GM23338 (cell line): ENCODE data around the gene METRN. TPM values are rescaled to one million over a fixed set of nuclear protein-coding genes. Genes with fewer than 3 reads are reported as not detected.

Experiments
- ATAC-seq: fragments of 200-7000 bp; cut with Tn5 transposase; 3 replicates; pipeline ENCODE4 v1.9.1; 2020
- DNase-seq: peaks from one replicate; pipeline ENCODE4 v3.0.0-alpha.2; 2015; ENCODE audit warnings: low spot score
- H2AFZ ChIP-seq: fragments of 200-600 bp; sonication (generic); 2 replicates; pipeline ENCODE4 v1.8.0; 2016; ENCODE audit warnings: antibody characterized with exemption, mild to moderate bottlenecking, moderate library complexity
- H3F3A ChIP-seq: fragments of 200-600 bp; sonication (generic); replicated peaks from 2 replicates; pipeline ENCODE4 v1.8.0; 2017; ENCODE audit warnings: antibody characterized with exemption, mixed run types, low read depth
- H3K27ac ChIP-seq: fragments of 200-600 bp; sonication (generic); 2 replicates; pipeline ENCODE4 v1.6.1; 2016; ENCODE audit warnings: low read depth
- H3K27me3 ChIP-seq: fragments of 200-600 bp; sonication (generic); 2 replicates; pipeline ENCODE4 v1.8.0; 2016; ENCODE audit warnings: mild to moderate bottlenecking, mixed run types, moderate library complexity; ENCODE audit not compliant: insufficient read depth
- H3K36me3 ChIP-seq: fragments of 200-600 bp; sonication (generic); 2 replicates; pipeline ENCODE4 v1.8.0; 2016; ENCODE audit warnings: mild to moderate bottlenecking; ENCODE audit not compliant: insufficient read depth
- H3K4me1 ChIP-seq: fragments of 200-600 bp; sonication (generic); 2 replicates; pipeline ENCODE4 v1.8.0; 2016; ENCODE audit warnings: mild to moderate bottlenecking, moderate library complexity; ENCODE audit not compliant: insufficient read depth
- H3K4me2 ChIP-seq: fragments of 200-600 bp; sonication (generic); 2 replicates; pipeline ENCODE4 v1.7.1; 2017; ENCODE audit warnings: mixed run types
- H3K4me3 ChIP-seq: fragments of 200-600 bp; sonication (generic); 2 replicates; pipeline ENCODE4 v1.6.1; 2016; ENCODE audit warnings: mixed run types
- H3K79me2 ChIP-seq: fragments of 200-600 bp; sonication (generic); replicated peaks from 2 replicates; pipeline ENCODE4 v1.8.0; 2017; ENCODE audit warnings: mild to moderate bottlenecking; ENCODE audit not compliant: insufficient read depth
- H3K9me2 ChIP-seq: fragments of 200-600 bp; sonication (generic); 2 replicates; pipeline ENCODE4 v1.8.0; 2017; ENCODE audit not compliant: insufficient read depth
- H4K20me1 ChIP-seq: fragments of 200-600 bp; sonication (generic); replicated peaks from 2 replicates; pipeline ENCODE4 v1.8.0; 2017; ENCODE audit warnings: mild to moderate bottlenecking; ENCODE audit not compliant: insufficient read depth
- H3K27ac Mint-ChIP-seq: 2 replicates; pipeline ENCODE4 v1.8.0; 2020; ENCODE audit warnings: inconsistent platforms, mild to moderate bottlenecking, moderate library complexity, mixed read lengths
- H3K27me3 Mint-ChIP-seq: 3 replicates; pipeline ENCODE4 v1.8.0; 2022; ENCODE audit warnings: low read depth, mild to moderate bottlenecking, moderate library complexity, mixed read lengths, inconsistent platforms; ENCODE audit not compliant: insufficient read depth, poor library complexity
- H3K36me3 Mint-ChIP-seq: 3 replicates; pipeline ENCODE4 v1.8.0; 2021; ENCODE audit warnings: low read depth, mild to moderate bottlenecking, inconsistent platforms, moderate library complexity, mixed read lengths
- H3K4me1 Mint-ChIP-seq: 3 replicates; pipeline ENCODE4 v1.8.0; 2020; ENCODE audit warnings: mild to moderate bottlenecking, inconsistent platforms, mixed read lengths
- H3K4me3 Mint-ChIP-seq: 3 replicates; pipeline ENCODE4 v1.8.0; 2021; ENCODE audit warnings: moderate library complexity, mild to moderate bottlenecking, inconsistent platforms, mixed read lengths
- H3K9me3 Mint-ChIP-seq: 3 replicates; pipeline ENCODE4 v1.8.0; 2020; ENCODE audit warnings: moderate library complexity, mild to moderate bottlenecking, inconsistent platforms, mixed read lengths
- CREB1 ChIP-seq: fragments of 250-450 bp; sonication (Bioruptor Pico); IDR thresholded peaks from 2 replicates; pipeline ENCODE4 v1.5.0; 2020; ENCODE audit warnings: low read depth, mild to moderate bottlenecking, moderate library complexity
- CTCF ChIP-seq, 2 experiments: fragments of 200-600 bp in 1 of 2; sonication (generic) in 1 of 2; conservative IDR thresholded peaks; 2 replicates each; pipeline versions ENCODE4 v1.5.1 to v1.6.1; 2016 to 2017; ENCODE audit warnings: antibody characterized with exemption in 2 of 2, low read depth in 2 of 2, mild to moderate bottlenecking in 2 of 2, moderate library complexity in 1 of 2
- ETS1 ChIP-seq: IDR thresholded peaks from 2 replicates; pipeline ENCODE4 v1.6.1; 2016; ENCODE audit warnings: antibody characterized with exemption
- EZH2 ChIP-seq: fragments of 200-600 bp; sonication (generic); IDR thresholded peaks from one replicate; pipeline ENCODE4 v1.8.0; 2017; ENCODE audit warnings: antibody characterized with exemption, mild to moderate bottlenecking, low read depth; ENCODE audit not compliant: unreplicated experiment
- EZH2phosphoT487 ChIP-seq: fragments of 200-600 bp; sonication (generic); IDR thresholded peaks from one replicate; pipeline ENCODE4 v1.8.1; 2018; ENCODE audit warnings: antibody characterized with exemption; ENCODE audit not compliant: unreplicated experiment
- JUNB ChIP-seq: IDR thresholded peaks from one replicate; pipeline ENCODE4 v1.6.1; 2016; ENCODE audit warnings: antibody characterized with exemption; ENCODE audit not compliant: unreplicated experiment
- NANOG ChIP-seq: IDR thresholded peaks from 2 replicates; pipeline ENCODE4 v1.6.1; 2016; ENCODE audit warnings: antibody characterized with exemption, borderline replicate concordance
- POLR2AphosphoS5 ChIP-seq: IDR thresholded peaks from 2 replicates; pipeline ENCODE4 v1.6.1; 2016; ENCODE audit warnings: antibody characterized with exemption, low read depth
- STAT1 ChIP-seq: IDR thresholded peaks from one replicate; pipeline ENCODE4 v1.6.1; 2016; ENCODE audit warnings: antibody characterized with exemption; ENCODE audit not compliant: unreplicated experiment
- ZNF114 ChIP-seq: fragments of 250-450 bp; sonication (Bioruptor Pico); IDR thresholded peaks from 2 replicates; pipeline ENCODE4 v1.5.0; 2020; ENCODE audit warnings: mild to moderate bottlenecking, moderate library complexity
- ZNF331 ChIP-seq: fragments of 250-450 bp; sonication (Bioruptor Pico); IDR thresholded peaks from 2 replicates; pipeline ENCODE4 v1.5.0; 2020; ENCODE audit warnings: low read depth, mild to moderate bottlenecking, moderate library complexity
- polyA plus RNA-seq: library from polyadenylated mRNA; unstranded; fragments of >200 nt; fragmentation: Nextera tagmentation; extraction: Ambion mirVana; gene quantifications from 2 replicates; pipeline ENCODE4 v1.2.1, GENCODE V29; 2016
- total RNA-seq: library from RNA; depleted of rRNA; stranded (reverse); fragments of >200 nt; shearing (Covaris generic); gene quantifications from 2 replicates; pipeline ENCODE4 v1.2.3, GENCODE V29; 2014
- TF ChIP-seq, protein P1 (sequence below): IDR thresholded peaks from one replicate; pipeline ENCODE4 v1.6.1; 2018; ENCODE audit warnings: antibody characterized with exemption; ENCODE audit not compliant: unreplicated experiment
- TF ChIP-seq, protein P2 (sequence below): fragments of 250-450 bp; sonication (Bioruptor Pico); IDR thresholded peaks from 2 replicates; pipeline ENCODE4 v1.5.0; 2020; ENCODE audit warnings: mild to moderate bottlenecking, moderate library complexity

Gene METRN
- total and polyA plus RNA-seq, 2 experiments from 2014 or later, result 18.7 to 33.0 TPM

DNA sequence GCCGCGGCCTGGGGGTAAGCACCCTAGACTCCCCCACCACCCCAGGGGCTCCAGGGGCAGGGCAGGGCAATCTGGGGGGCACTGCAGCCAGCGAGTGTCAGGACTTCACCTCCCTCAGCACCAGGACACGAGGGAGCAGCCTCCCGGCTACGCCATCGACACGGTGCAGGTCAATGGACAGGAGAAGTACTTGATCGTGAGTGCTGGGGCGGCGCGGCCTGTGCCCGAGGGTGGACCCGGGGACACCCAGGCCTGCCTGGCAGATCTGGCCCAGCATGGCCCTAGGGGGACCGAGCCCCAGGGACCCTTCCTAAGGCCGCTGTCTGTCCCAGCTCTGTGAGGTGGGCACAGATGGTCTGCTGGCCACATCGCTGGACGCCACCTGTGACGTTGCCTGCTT, 42.5 kb upstream of the METRN start:
- peaks cover 21% of the 10 kb centered on the region for H3K36me3 Mint-ChIP-seq
- H3K4me1 ChIP-seq, result peaks cover 8% of the 10 kb centered on the region; the same call in 1 of the 2 replicates
- no peak overlapping the region for H3K4me2 ChIP-seq
- H3K27ac ChIP-seq, result no peak overlapping the region
- no peaks in the 10 kb centered on the region for H3K27me3 ChIP-seq
- peaks cover 3% of the 10 kb centered on the region for H4K20me1 ChIP-seq
- no peak overlapping the region for H3K4me3 Mint-ChIP-seq
- no peaks in the 10 kb centered on the region; the same call in 2 of the 3 replicates for H3K9me3 Mint-ChIP-seq
- H2AFZ ChIP-seq, result no peak overlapping the region
- no peaks in the 10 kb centered on the region for H3K9me2 ChIP-seq
- no peak overlapping the region for H3K4me3 ChIP-seq
- peaks cover 16% of the 10 kb centered on the region for H3K79me2 ChIP-seq
- peaks cover 21% of the 10 kb centered on the region; the same call in 1 of the 2 replicates for H3F3A ChIP-seq
- H3K27ac Mint-ChIP-seq, result no peak overlapping the region
- peaks cover 12% of the 10 kb centered on the region; the same call in 2 of the 3 replicates for H3K4me1 Mint-ChIP-seq
- peaks cover 11% of the 10 kb centered on the region; the same call in 1 of the 2 replicates for H3K36me3 ChIP-seq
- DNase-seq, result no peak
- no peak for TF ChIP-seq JUNB
- no peak for TF ChIP-seq POLR2AphosphoS5
- no peak for TF ChIP-seq EZH2phosphoT487
- no peak for TF ChIP-seq CTCF (conservative IDR thresholded peaks at IDR 0.05; ENCODE audit: low read depth in 2 of 2)
- no peak for TF ChIP-seq ZNF114
- no peak for TF ChIP-seq NANOG
- TF ChIP-seq, protein P1, sequence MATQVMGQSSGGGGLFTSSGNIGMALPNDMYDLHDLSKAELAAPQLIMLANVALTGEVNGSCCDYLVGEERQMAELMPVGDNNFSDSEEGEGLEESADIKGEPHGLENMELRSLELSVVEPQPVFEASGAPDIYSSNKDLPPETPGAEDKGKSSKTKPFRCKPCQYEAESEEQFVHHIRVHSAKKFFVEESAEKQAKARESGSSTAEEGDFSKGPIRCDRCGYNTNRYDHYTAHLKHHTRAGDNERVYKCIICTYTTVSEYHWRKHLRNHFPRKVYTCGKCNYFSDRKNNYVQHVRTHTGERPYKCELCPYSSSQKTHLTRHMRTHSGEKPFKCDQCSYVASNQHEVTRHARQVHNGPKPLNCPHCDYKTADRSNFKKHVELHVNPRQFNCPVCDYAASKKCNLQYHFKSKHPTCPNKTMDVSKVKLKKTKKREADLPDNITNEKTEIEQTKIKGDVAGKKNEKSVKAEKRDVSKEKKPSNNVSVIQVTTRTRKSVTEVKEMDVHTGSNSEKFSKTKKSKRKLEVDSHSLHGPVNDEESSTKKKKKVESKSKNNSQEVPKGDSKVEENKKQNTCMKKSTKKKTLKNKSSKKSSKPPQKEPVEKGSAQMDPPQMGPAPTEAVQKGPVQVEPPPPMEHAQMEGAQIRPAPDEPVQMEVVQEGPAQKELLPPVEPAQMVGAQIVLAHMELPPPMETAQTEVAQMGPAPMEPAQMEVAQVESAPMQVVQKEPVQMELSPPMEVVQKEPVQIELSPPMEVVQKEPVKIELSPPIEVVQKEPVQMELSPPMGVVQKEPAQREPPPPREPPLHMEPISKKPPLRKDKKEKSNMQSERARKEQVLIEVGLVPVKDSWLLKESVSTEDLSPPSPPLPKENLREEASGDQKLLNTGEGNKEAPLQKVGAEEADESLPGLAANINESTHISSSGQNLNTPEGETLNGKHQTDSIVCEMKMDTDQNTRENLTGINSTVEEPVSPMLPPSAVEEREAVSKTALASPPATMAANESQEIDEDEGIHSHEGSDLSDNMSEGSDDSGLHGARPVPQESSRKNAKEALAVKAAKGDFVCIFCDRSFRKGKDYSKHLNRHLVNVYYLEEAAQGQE, result no peak
- TF ChIP-seq CREB1 (CRISPR knock-in tag), result no peak
- no peak for TF ChIP-seq ETS1
- TF ChIP-seq STAT1, result no peak
- TF ChIP-seq ZNF331 (CRISPR knock-in tag), result no peak
- TF ChIP-seq, protein P2, sequence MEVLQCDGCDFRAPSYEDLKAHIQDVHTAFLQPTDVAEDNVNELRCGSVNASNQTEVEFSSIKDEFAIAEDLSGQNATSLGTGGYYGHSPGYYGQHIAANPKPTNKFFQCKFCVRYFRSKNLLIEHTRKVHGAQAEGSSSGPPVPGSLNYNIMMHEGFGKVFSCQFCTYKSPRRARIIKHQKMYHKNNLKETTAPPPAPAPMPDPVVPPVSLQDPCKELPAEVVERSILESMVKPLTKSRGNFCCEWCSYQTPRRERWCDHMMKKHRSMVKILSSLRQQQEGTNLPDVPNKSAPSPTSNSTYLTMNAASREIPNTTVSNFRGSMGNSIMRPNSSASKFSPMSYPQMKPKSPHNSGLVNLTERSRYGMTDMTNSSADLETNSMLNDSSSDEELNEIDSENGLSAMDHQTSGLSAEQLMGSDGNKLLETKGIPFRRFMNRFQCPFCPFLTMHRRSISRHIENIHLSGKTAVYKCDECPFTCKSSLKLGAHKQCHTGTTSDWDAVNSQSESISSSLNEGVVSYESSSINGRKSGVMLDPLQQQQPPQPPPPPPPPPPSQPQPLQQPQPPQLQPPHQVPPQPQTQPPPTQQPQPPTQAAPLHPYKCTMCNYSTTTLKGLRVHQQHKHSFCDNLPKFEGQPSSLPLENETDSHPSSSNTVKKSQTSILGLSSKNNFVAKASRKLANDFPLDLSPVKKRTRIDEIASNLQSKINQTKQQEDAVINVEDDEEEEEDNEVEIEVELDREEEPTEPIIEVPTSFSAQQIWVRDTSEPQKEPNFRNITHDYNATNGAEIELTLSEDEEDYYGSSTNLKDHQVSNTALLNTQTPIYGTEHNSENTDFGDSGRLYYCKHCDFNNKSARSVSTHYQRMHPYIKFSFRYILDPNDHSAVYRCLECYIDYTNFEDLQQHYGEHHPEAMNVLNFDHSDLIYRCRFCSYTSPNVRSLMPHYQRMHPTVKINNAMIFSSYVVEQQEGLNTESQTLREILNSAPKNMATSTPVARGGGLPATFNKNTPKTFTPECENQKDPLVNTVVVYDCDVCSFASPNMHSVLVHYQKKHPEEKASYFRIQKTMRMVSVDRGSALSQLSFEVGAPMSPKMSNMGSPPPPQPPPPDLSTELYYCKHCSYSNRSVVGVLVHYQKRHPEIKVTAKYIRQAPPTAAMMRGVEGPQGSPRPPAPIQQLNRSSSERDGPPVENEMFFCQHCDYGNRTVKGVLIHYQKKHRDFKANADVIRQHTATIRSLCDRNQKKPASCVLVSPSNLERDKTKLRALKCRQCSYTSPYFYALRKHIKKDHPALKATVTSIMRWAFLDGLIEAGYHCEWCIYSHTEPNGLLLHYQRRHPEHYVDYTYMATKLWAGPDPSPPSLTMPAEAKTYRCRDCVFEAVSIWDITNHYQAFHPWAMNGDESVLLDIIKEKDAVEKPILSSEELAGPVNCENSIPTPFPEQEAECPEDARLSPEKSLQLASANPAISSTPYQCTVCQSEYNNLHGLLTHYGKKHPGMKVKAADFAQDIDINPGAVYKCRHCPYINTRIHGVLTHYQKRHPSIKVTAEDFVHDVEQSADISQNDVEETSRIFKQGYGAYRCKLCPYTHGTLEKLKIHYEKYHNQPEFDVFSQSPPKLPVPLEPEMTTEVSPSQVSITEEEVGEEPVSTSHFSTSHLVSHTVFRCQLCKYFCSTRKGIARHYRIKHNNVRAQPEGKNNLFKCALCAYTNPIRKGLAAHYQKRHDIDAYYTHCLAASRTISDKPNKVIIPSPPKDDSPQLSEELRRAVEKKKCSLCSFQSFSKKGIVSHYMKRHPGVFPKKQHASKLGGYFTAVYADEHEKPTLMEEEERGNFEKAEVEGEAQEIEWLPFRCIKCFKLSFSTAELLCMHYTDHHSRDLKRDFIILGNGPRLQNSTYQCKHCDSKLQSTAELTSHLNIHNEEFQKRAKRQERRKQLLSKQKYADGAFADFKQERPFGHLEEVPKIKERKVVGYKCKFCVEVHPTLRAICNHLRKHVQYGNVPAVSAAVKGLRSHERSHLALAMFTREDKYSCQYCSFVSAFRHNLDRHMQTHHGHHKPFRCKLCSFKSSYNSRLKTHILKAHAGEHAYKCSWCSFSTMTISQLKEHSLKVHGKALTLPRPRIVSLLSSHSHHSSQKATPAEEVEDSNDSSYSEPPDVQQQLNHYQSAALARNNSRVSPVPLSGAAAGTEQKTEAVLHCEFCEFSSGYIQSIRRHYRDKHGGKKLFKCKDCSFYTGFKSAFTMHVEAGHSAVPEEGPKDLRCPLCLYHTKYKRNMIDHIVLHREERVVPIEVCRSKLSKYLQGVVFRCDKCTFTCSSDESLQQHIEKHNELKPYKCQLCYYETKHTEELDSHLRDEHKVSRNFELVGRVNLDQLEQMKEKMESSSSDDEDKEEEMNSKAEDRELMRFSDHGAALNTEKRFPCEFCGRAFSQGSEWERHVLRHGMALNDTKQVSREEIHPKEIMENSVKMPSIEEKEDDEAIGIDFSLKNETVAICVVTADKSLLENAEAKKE (CRISPR knock-in tag), result no peak
- no peak for TF ChIP-seq EZH2
- H3K27me3 Mint-ChIP-seq, result peaks cover 6% of the 10 kb centered on the region
- no peak for ATAC-seq
